ENCODE data around the gene ZMPSTE24.
"Not testable (repeated sequence)": the region's sequence is repeated elsewhere in the genome, so short reads cannot be mapped to it uniquely, and the experiment has no call there.

Gene ZMPSTE24

GRCh38 chr1:40315795-40316594 is 58.0 kb downstream of the ZMPSTE24 start:
- peak overlapping the region; percentile 48 for H3K4me3 ChIP-seq (ENCODE audit: low read depth, low read length)
- TF ChIP-seq CTCF (conservative IDR thresholded peaks at IDR 0.05; ENCODE audit: low read depth, low read length), result no peak
- peak; percentile 17 for DNase-seq (ENCODE audit: low read depth)

GRCh38 chr1:40316595-40317393 is 58.8 kb downstream of the ZMPSTE24 start, which contains the start of gene COL9A2:
Gene COL9A2, minus strand, starts transcription at chr1:40317286. Its CDS starts 89 bp downstream, at chr1:40317197.
- H3K4me3 ChIP-seq (ENCODE audit: low read depth, low read length), result peak within 1 kb of the TSS; percentile 48
- TF ChIP-seq CTCF (conservative IDR thresholded peaks at IDR 0.05; ENCODE audit: low read depth, low read length), result no peak
- DNase-seq (ENCODE audit: low read depth), result no peak

DNA sequence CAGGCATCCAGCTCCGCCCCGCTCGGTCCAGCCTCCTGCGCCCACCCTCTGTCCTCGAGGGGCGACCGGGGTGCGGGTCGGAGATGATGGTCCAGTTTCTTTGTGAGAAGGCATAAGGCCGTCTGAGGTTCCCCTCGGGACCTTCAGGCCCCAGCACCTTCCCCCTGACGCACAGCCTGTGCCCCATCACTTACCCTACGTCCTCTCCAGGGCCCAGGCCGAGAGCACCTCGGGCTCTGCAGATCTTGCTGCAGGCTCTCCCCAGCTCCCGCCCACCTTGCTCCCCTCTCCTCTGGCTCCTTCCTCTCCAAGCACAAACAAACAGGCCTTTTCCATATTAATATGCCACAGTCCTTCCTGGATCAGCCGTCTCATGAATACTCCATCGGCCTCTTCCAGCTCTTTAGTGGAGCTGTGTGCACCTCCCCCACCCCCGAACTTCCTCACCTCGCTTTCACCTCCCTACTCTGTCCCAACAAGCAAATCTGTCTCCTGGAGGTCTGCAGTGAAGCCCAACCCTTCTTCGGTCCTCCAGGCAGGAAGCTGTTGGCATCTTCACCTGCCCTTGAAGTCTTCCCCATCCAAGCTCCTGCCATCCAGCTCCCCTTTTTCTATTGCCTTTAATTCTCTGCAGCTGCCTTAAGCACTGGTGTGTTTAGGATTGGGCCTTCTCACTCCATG is 59.5 kb downstream of the ZMPSTE24 start:
- no peak for TF ChIP-seq CTCF (conservative IDR thresholded peaks at IDR 0.05; ENCODE audit: low read depth, low read length)
- no peak for DNase-seq (ENCODE audit: low read depth)
- no peak overlapping the region for H3K4me3 ChIP-seq (ENCODE audit: low read depth, low read length)

- no peak overlapping the region for H3K4me3 ChIP-seq (ENCODE audit: low read depth, low read length)
- no peak for TF ChIP-seq CTCF (conservative IDR thresholded peaks at IDR 0.05; ENCODE audit: low read depth, low read length)
- DNase-seq (ENCODE audit: low read depth), result no peak
These were observed 60.4 kb downstream of the ZMPSTE24 start for GRCh38 chr1:40318476-40318875.

- no peak for TF ChIP-seq CTCF (conservative IDR thresholded peaks at IDR 0.05; ENCODE audit: low read depth, low read length)
These were observed 61.1 kb downstream of the ZMPSTE24 start for GRCh38 chr1:40318970-40319621.

GRCh38 chr1:40331403-40331802 is 73.4 kb downstream of the ZMPSTE24 start:
- not testable (repeated sequence) for DNase-seq (ENCODE audit: low read depth); H3K4me3 ChIP-seq (ENCODE audit: low read depth, low read length)

More at GRCh38 chr1:40318970-40319621, 61.1 kb downstream of the ZMPSTE24 start:
- DNase-seq (ENCODE audit: low read depth), result no peak
- no peak overlapping the region for H3K4me3 ChIP-seq (ENCODE audit: low read depth, low read length)
